Measurements from ENCODE around the gene CPNE7. TPM values are rescaled to one million over a fixed set of nuclear protein-coding genes. Genes with fewer than 3 reads are reported as not detected.
A peak's percentile ranks its signal among the peaks of the same experiment; 100 is the strongest.

Gene CPNE7
- 5.2 and 21.1 TPM in 2 replicates for total RNA-seq (ENCODE audit: low replicate concordance)

GRCh38 chr16:89575247-89576152, at the start of gene CPNE7:
CPNE7 (plus strand) TSS chr16:89575758; CDS start chr16:89575898, 140 bp downstream.
- Histone ChIP-seq H2AFZ (replicated peaks) (peak within 1 kb of the TSS; percentile 80), H3K9me3 (ENCODE audit: low read depth) (no peaks in the 10 kb centered on the region), H3K4me1 (peaks cover 4% of the 10 kb centered on the region), H4K20me1 (ENCODE audit: low read depth) (no peaks in the 10 kb centered on the region), H3K27ac (no peak within 1 kb of the TSS), H3K9ac (no peak within 1 kb of the TSS), H3K4me3 (peak within 1 kb of the TSS; percentile 47), H3K4me2 (peak within 1 kb of the TSS; percentile 87), H3F3A (ENCODE audit: low read depth) (peaks cover 11% of the 10 kb centered on the region), H3K27me3 (peaks cover 55% of the 10 kb centered on the region), H3K36me3 (no peaks in the 10 kb centered on the region), H3K79me2 (ENCODE audit: low read depth) (no peaks in the 10 kb centered on the region)
- Mint-ChIP-seq H3K4me1 (peaks cover 7% of the 10 kb centered on the region), H3K27ac (no peak within 1 kb of the TSS), H3K9me3 (peaks cover 3% of the 10 kb centered on the region), H3K4me3 (peak within 1 kb of the TSS; percentile 70), H3K36me3 (no peaks in the 10 kb centered on the region), H3K27me3 (ENCODE audit: insufficient read depth, low read depth) (peaks cover 43% of the 10 kb centered on the region)
- DNase-seq (ENCODE audit: low spot score) = peak; percentile 60
- TF ChIP-seq EZH2phosphoT487 (IDR thresholded peaks at IDR 0.05) (peak; percentile 88), EZH2 (IDR thresholded peaks at IDR 0.05) (peak; percentile 82)
- TF ChIP-seq, protein P1, sequence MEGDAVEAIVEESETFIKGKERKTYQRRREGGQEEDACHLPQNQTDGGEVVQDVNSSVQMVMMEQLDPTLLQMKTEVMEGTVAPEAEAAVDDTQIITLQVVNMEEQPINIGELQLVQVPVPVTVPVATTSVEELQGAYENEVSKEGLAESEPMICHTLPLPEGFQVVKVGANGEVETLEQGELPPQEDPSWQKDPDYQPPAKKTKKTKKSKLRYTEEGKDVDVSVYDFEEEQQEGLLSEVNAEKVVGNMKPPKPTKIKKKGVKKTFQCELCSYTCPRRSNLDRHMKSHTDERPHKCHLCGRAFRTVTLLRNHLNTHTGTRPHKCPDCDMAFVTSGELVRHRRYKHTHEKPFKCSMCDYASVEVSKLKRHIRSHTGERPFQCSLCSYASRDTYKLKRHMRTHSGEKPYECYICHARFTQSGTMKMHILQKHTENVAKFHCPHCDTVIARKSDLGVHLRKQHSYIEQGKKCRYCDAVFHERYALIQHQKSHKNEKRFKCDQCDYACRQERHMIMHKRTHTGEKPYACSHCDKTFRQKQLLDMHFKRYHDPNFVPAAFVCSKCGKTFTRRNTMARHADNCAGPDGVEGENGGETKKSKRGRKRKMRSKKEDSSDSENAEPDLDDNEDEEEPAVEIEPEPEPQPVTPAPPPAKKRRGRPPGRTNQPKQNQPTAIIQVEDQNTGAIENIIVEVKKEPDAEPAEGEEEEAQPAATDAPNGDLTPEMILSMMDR (IDR thresholded peaks at IDR 0.05) = no peak

DNA sequence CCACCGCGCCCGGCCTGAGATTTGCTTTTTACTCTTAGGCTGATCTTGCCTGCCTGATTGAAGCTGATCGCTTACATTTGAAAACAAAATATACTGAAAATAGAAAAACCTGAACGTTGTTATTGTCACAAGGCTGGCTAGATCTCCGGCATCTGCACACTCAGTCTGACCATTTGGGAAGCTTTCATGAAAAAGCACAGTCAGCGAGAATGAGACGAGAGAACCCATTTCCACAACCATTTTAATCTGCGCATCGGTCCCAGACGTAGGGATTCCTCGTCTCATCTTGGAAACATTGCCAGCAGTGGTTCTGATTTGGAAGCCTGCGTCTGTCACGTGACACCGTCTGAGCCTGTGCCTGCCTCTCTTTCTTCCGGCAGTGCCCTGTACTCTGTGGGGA, 46.5 kb upstream of the CPNE7 start:
- TF ChIP-seq EZH2phosphoT487 (IDR thresholded peaks at IDR 0.05) (no peak), EZH2 (IDR thresholded peaks at IDR 0.05) (no peak)
- TF ChIP-seq, protein P1 (IDR thresholded peaks at IDR 0.05) = no peak
- Mint-ChIP-seq H3K4me3 (no peak overlapping the region), H3K4me1 (no peaks in the 10 kb centered on the region), H3K27me3 (ENCODE audit: insufficient read depth, low read depth) (no peaks in the 10 kb centered on the region), H3K36me3 (peaks cover 38% of the 10 kb centered on the region), H3K9me3 (no peaks in the 10 kb centered on the region), H3K27ac (peak overlapping the region; percentile 33)
- no peak for DNase-seq (ENCODE audit: low spot score)
- Histone ChIP-seq H3K4me1 (no peaks in the 10 kb centered on the region), H3K27me3 (no peaks in the 10 kb centered on the region), H3K27ac (no peak overlapping the region), H3K79me2 (ENCODE audit: low read depth) (peaks cover 6% of the 10 kb centered on the region), H3K9ac (no peak overlapping the region), H3K36me3 (peaks cover 3% of the 10 kb centered on the region), H2AFZ (replicated peaks) (no peak overlapping the region), H3K4me2 (no peak overlapping the region), H4K20me1 (ENCODE audit: low read depth) (peaks cover 7% of the 10 kb centered on the region), H3K9me3 (ENCODE audit: low read depth) (no peaks in the 10 kb centered on the region), H3F3A (ENCODE audit: low read depth) (no peaks in the 10 kb centered on the region), H3K4me3 (no peak overlapping the region)

GRCh38 chr16:89530401-89531381, 44.9 kb upstream of the CPNE7 start:
- TF ChIP-seq EZH2phosphoT487 (IDR thresholded peaks at IDR 0.05) (no peak), EZH2 (IDR thresholded peaks at IDR 0.05) (no peak)
- TF ChIP-seq, protein P1 (IDR thresholded peaks at IDR 0.05) = no peak

More at GRCh38 chr16:89530401-89531381, 44.9 kb upstream of the CPNE7 start:
- Histone ChIP-seq H3K27me3 (no peaks in the 10 kb centered on the region), H3K79me2 (ENCODE audit: low read depth) (no peaks in the 10 kb centered on the region), H3F3A (ENCODE audit: low read depth) (no peaks in the 10 kb centered on the region), H3K4me2 (no peak overlapping the region), H3K27ac (no peak overlapping the region), H4K20me1 (ENCODE audit: low read depth) (peaks cover 7% of the 10 kb centered on the region), H2AFZ (replicated peaks) (no peak overlapping the region), H3K4me3 (no peak overlapping the region), H3K9ac (no peak overlapping the region), H3K36me3 (peaks cover 3% of the 10 kb centered on the region), H3K4me1 (no peaks in the 10 kb centered on the region), H3K9me3 (ENCODE audit: low read depth) (no peaks in the 10 kb centered on the region)
- Mint-ChIP-seq H3K4me3 (no peak overlapping the region), H3K9me3 (no peaks in the 10 kb centered on the region), H3K27ac (no peak overlapping the region), H3K36me3 (peaks cover 45% of the 10 kb centered on the region), H3K27me3 (ENCODE audit: insufficient read depth, low read depth) (no peaks in the 10 kb centered on the region), H3K4me1 (no peaks in the 10 kb centered on the region)
- no peak for DNase-seq (ENCODE audit: low spot score)
